ENCODE data around the gene FETUB.
"Not testable (repeated sequence)": the region's sequence is repeated elsewhere in the genome, so short reads cannot be mapped to it uniquely, and the experiment has no call there.

Gene FETUB

DNA sequence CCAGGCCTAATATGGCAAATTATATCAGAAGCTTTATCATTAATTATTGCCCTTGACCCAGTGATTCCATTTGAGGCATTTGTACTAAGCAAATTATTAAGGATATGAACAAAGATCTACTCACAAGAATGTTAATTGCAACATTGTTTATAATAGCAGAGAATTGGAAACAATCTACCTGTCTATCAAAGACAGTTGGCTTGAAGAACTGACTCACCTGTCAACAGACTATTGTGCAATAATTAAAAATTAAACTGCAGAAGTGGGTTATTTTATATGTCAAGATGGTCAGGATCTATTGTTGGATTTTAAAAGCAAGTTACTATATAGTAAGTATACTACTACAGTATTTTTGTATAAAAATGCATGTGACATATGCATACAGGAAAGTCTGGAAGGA lies 6.7 kb upstream of the FETUB start:
- no peak for ATAC-seq (ENCODE audit: insufficient read depth, low read depth)

DNA sequence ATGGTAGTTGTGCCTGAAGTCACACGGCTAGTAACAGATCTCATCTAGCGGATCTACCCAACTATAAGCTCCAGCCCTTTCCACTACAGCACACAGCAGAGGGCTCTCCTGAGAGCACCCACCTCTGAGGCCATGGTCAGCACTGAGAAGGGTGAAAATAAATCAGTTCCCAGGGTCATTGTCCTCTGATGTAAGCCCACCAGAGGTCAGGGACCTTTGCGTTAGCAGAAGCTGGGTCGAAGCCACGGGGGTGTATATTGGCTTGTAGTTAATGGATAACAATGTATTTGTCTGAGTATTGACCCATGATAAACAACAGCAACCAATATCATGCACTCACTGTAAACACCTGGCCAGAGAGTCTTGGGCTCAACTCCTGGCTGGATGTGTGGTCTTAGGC lies 6.0 kb upstream of the FETUB start:
- H3K79me2 ChIP-seq (ENCODE audit: insufficient read depth, low read length); H3K36me3 ChIP-seq (ENCODE audit: insufficient read depth, low read length); H3K9me3 ChIP-seq (ENCODE audit: insufficient read depth, low read length, severe bottlenecking); H3K4me3 ChIP-seq (ENCODE audit: low read depth in 1 of 2, low read length in 2 of 2); ATAC-seq (ENCODE audit: insufficient read depth, low read depth); H4K20me1 ChIP-seq (ENCODE audit: insufficient read depth, low read length); DNase-seq; H3K9ac ChIP-seq (ENCODE audit: low read depth, low read length); H2AFZ ChIP-seq (ENCODE audit: low read depth, low read length); H3K4me1 ChIP-seq (ENCODE audit: insufficient read depth, low read length); H3K4me2 ChIP-seq (ENCODE audit: insufficient read depth, low read length); H3K27ac ChIP-seq (ENCODE audit: low read length): not testable (repeated sequence)
- H3K27me3 ChIP-seq (ENCODE audit: insufficient read depth, low read length, poor library complexity), result peaks cover 21% of the 10 kb centered on the region

More for the DNA sequence above, 6.7 kb upstream of the FETUB start:
- H3K9ac ChIP-seq (ENCODE audit: low read depth, low read length), result no peak overlapping the region
- no peaks in the 10 kb centered on the region for H3K79me2 ChIP-seq (ENCODE audit: insufficient read depth, low read length)
- H3K9me3 ChIP-seq (ENCODE audit: insufficient read depth, low read length, severe bottlenecking), result no peaks in the 10 kb centered on the region
- H3K27ac ChIP-seq (ENCODE audit: low read length), result no peak overlapping the region
- DNase-seq, result no peak
- no peak for TF ChIP-seq EZH2 (IDR thresholded peaks at IDR 0.05; ENCODE audit: borderline replicate concordance, low read depth, low read length, severe bottlenecking)
- TF ChIP-seq, protein P1, sequence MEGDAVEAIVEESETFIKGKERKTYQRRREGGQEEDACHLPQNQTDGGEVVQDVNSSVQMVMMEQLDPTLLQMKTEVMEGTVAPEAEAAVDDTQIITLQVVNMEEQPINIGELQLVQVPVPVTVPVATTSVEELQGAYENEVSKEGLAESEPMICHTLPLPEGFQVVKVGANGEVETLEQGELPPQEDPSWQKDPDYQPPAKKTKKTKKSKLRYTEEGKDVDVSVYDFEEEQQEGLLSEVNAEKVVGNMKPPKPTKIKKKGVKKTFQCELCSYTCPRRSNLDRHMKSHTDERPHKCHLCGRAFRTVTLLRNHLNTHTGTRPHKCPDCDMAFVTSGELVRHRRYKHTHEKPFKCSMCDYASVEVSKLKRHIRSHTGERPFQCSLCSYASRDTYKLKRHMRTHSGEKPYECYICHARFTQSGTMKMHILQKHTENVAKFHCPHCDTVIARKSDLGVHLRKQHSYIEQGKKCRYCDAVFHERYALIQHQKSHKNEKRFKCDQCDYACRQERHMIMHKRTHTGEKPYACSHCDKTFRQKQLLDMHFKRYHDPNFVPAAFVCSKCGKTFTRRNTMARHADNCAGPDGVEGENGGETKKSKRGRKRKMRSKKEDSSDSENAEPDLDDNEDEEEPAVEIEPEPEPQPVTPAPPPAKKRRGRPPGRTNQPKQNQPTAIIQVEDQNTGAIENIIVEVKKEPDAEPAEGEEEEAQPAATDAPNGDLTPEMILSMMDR (IDR thresholded peaks at IDR 0.05; ENCODE audit: borderline replicate concordance, extremely low read depth, low read length, poor library complexity, severe bottlenecking), result no peak
- no peak overlapping the region for H2AFZ ChIP-seq (ENCODE audit: low read depth, low read length)
- no peak overlapping the region for H3K4me2 ChIP-seq (ENCODE audit: insufficient read depth, low read length)
- no peaks in the 10 kb centered on the region for H4K20me1 ChIP-seq (ENCODE audit: insufficient read depth, low read length)
- H3K4me1 ChIP-seq (ENCODE audit: insufficient read depth, low read length), result no peaks in the 10 kb centered on the region
- peaks cover 21% of the 10 kb centered on the region for H3K27me3 ChIP-seq (ENCODE audit: insufficient read depth, low read length, poor library complexity)
- H3K36me3 ChIP-seq (ENCODE audit: insufficient read depth, low read length), result no peaks in the 10 kb centered on the region
- no peak overlapping the region for H3K4me3 ChIP-seq (ENCODE audit: low read depth in 1 of 2, low read length in 2 of 2)

DNA sequence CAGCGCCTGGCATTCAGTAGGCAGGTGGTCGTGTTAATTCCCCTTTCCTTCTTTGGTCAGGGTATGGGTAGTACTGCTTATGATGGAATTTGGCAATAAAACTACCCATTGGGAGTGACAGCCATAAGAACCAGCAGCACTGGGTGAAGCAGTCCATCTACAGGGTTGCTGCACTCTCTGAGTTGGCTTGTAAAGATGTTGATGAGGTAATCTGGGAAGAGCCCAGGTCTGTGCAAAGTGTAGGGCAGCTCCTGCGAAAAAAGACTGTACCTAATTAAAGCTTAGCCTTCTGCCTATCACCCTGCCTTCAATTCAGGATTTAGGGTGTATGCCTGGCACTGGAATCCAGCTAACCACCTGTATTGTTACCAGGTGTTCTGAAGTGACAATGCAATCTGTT lies 4.7 kb upstream of the FETUB start:
- no peak for ATAC-seq (ENCODE audit: insufficient read depth, low read depth)
- no peak for TF ChIP-seq EZH2 (IDR thresholded peaks at IDR 0.05; ENCODE audit: borderline replicate concordance, low read depth, low read length, severe bottlenecking)
- TF ChIP-seq, protein P1 (IDR thresholded peaks at IDR 0.05; ENCODE audit: borderline replicate concordance, extremely low read depth, low read length, poor library complexity, severe bottlenecking), result no peak

GRCh38 chr3:186636536-186636935 lies 3.7 kb upstream of the FETUB start:
- no peak overlapping the region for H3K9ac ChIP-seq (ENCODE audit: low read depth, low read length)
- DNase-seq (no peak), ATAC-seq (ENCODE audit: insufficient read depth, low read depth) (no peak)
- no peak overlapping the region for H3K4me2 ChIP-seq (ENCODE audit: insufficient read depth, low read length)
- no peaks in the 10 kb centered on the region for H4K20me1 ChIP-seq (ENCODE audit: insufficient read depth, low read length)
- H3K4me3 ChIP-seq (ENCODE audit: low read depth in 1 of 2, low read length in 2 of 2), result no peak overlapping the region
- no peaks in the 10 kb centered on the region for H3K4me1 ChIP-seq (ENCODE audit: insufficient read depth, low read length)
- no peak for TF ChIP-seq EZH2 (IDR thresholded peaks at IDR 0.05; ENCODE audit: borderline replicate concordance, low read depth, low read length, severe bottlenecking)
- TF ChIP-seq, protein P1 (IDR thresholded peaks at IDR 0.05; ENCODE audit: borderline replicate concordance, extremely low read depth, low read length, poor library complexity, severe bottlenecking), result no peak
- peaks cover 20% of the 10 kb centered on the region for H3K27me3 ChIP-seq (ENCODE audit: insufficient read depth, low read length, poor library complexity)
- no peak overlapping the region for H3K27ac ChIP-seq (ENCODE audit: low read length)
- H3K9me3 ChIP-seq (ENCODE audit: insufficient read depth, low read length, severe bottlenecking), result no peaks in the 10 kb centered on the region
- no peaks in the 10 kb centered on the region for H3K36me3 ChIP-seq (ENCODE audit: insufficient read depth, low read length)
- H2AFZ ChIP-seq (ENCODE audit: low read depth, low read length), result no peak overlapping the region
- H3K79me2 ChIP-seq (ENCODE audit: insufficient read depth, low read length), result no peaks in the 10 kb centered on the region

More for the DNA sequence above, 4.7 kb upstream of the FETUB start:
- H3K4me2 ChIP-seq (ENCODE audit: insufficient read depth, low read length), result no peak overlapping the region
- H3K79me2 ChIP-seq (ENCODE audit: insufficient read depth, low read length), result no peaks in the 10 kb centered on the region
- no peak for DNase-seq
- H3K9ac ChIP-seq (ENCODE audit: low read depth, low read length), result no peak overlapping the region
- H2AFZ ChIP-seq (ENCODE audit: low read depth, low read length), result no peak overlapping the region
- H3K4me1 ChIP-seq (ENCODE audit: insufficient read depth, low read length), result no peaks in the 10 kb centered on the region
- no peak overlapping the region for H3K27ac ChIP-seq (ENCODE audit: low read length)
- no peak overlapping the region for H3K4me3 ChIP-seq (ENCODE audit: low read depth in 1 of 2, low read length in 2 of 2)
- H3K27me3 ChIP-seq (ENCODE audit: insufficient read depth, low read length, poor library complexity), result peaks cover 24% of the 10 kb centered on the region
- no peaks in the 10 kb centered on the region for H3K36me3 ChIP-seq (ENCODE audit: insufficient read depth, low read length)
- H4K20me1 ChIP-seq (ENCODE audit: insufficient read depth, low read length), result no peaks in the 10 kb centered on the region
- H3K9me3 ChIP-seq (ENCODE audit: insufficient read depth, low read length, severe bottlenecking), result no peaks in the 10 kb centered on the region

Measured in DND-41 (cell line).